ENCODE data around the gene EFHB. TPM values are rescaled to one million over a fixed set of nuclear protein-coding genes. Genes with fewer than 3 reads are reported as not detected.
"Not testable (repeated sequence)": the region's sequence is repeated elsewhere in the genome, so short reads cannot be mapped to it uniquely, and the experiment has no call there.

EFHB gene
- total RNA-seq, 1 donor from 2014 or later: 5.6 TPM

DNA sequence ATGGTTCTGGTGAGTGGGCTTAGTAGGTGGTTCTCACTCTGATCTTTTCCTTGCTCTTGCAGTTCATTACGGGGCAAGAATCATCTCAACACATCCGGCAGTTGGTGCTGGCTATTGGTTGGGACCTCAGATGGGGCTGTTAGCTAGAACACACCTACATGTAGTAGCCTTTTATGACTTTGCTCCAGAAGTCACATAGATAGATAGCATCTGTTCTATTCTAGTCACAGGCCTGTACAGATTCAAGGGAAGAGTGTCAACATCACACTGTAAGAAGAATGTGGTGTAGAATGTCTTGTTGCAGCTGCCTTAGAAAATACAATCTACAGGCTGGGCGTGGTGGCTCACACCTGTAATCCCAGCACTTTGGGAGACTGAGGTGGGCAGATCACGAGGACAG is 27.9 kb upstream of the EFHB start:
- H3K4me1 ChIP-seq: peaks cover 44% of the 10 kb centered on the region
- intact Hi-C loops (cut with DNase I): no loop called here
- H3K27ac ChIP-seq: no peak overlapping the region
- H3K4me3 ChIP-seq: no peak overlapping the region
- H3K36me3 ChIP-seq: peaks cover 5% of the 10 kb centered on the region
- DNase-seq: no peak
- no peaks in the 10 kb centered on the region for H3K9me3 ChIP-seq
- no peak for ATAC-seq
- TF ChIP-seq, protein P1, sequence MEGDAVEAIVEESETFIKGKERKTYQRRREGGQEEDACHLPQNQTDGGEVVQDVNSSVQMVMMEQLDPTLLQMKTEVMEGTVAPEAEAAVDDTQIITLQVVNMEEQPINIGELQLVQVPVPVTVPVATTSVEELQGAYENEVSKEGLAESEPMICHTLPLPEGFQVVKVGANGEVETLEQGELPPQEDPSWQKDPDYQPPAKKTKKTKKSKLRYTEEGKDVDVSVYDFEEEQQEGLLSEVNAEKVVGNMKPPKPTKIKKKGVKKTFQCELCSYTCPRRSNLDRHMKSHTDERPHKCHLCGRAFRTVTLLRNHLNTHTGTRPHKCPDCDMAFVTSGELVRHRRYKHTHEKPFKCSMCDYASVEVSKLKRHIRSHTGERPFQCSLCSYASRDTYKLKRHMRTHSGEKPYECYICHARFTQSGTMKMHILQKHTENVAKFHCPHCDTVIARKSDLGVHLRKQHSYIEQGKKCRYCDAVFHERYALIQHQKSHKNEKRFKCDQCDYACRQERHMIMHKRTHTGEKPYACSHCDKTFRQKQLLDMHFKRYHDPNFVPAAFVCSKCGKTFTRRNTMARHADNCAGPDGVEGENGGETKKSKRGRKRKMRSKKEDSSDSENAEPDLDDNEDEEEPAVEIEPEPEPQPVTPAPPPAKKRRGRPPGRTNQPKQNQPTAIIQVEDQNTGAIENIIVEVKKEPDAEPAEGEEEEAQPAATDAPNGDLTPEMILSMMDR (IDR thresholded peaks at IDR 0.05): no peak
- H3K27me3 ChIP-seq (ENCODE audit: low read depth): no peaks in the 10 kb centered on the region

DNA sequence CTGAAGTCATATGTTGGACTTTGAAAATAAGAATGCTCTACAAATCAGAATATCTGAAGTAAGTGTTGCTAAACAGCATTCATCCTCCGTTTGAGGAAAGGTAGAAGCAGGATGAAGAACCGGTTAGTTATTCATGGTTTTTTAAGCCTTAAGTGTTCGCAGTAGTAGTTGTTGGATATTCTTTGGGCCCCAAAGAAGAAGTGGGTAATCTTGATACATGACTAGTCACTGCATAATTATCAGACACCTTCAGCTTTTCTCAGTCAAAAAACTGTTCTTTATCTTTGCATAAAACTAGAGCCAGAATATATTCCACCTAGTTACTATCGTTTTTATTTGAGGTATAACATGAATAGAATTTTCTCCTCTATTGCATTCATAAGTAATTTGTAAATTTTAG is 26.7 kb upstream of the EFHB start:
- peaks cover 44% of the 10 kb centered on the region for H3K4me1 ChIP-seq
- intact Hi-C loops (cut with DNase I): no loop called here
- TF ChIP-seq, protein P1 (IDR thresholded peaks at IDR 0.05): no peak

DNA sequence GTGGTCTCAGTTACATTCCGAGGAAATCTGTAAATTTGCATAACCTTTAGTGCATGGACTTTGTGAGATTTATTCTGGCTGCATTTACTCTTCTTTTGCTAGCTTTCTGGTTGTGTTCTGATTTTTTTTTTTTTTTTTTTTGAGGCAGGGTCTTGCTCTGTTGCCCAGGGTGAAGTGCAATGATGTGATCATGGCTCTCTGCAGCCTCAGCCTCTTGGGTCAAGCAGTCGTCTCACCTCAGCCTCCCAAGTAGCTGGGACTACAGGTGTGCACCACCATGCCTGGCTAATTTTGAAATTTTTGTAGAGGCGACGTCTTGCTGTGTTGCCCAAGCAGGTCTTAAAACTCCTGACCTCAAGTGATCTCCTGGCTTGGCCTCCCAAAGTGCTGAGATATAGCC is 25.5 kb upstream of the EFHB start:
- H3K4me3 ChIP-seq: no peak overlapping the region
- TF ChIP-seq, protein P1 (IDR thresholded peaks at IDR 0.05): no peak
- H3K27me3 ChIP-seq (ENCODE audit: low read depth): no peaks in the 10 kb centered on the region
- no peaks in the 10 kb centered on the region for H3K9me3 ChIP-seq
- peaks cover 38% of the 10 kb centered on the region for H3K4me1 ChIP-seq
- DNase-seq (no peak), ATAC-seq (no peak)
- no peak overlapping the region for H3K27ac ChIP-seq
- intact Hi-C loops (cut with DNase I): no loop called here
- peaks cover 27% of the 10 kb centered on the region for H3K36me3 ChIP-seq

More for the DNA sequence above, 26.7 kb upstream of the EFHB start:
- H3K27me3 ChIP-seq (ENCODE audit: low read depth): no peaks in the 10 kb centered on the region
- peaks cover 15% of the 10 kb centered on the region for H3K36me3 ChIP-seq
- ATAC-seq: no peak
- no peak overlapping the region for H3K4me3 ChIP-seq
- H3K9me3 ChIP-seq: no peaks in the 10 kb centered on the region
- no peak overlapping the region for H3K27ac ChIP-seq
- DNase-seq: no peak

DNA sequence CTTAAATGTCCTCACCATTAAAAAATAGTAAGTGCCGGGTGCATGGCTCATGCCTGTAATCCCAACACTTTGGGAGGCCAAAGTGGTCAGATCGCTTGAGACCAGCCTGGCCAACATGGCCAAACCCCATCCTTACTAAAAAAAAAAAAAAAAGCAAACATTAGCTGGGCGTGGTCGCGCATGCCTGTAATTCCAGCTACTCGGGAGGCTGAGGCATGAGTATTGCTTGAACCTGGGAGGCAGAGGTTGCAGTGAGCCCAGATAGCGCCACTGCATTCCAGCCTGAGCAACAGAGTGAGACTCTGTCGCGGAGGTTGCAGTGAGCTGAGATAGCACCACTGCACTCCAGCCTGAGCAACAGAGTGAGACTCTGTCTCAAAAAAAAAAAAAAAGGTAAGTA is 23.3 kb upstream of the EFHB start:
- intact Hi-C loops (cut with DNase I); H3K4me3 ChIP-seq; H3K27ac ChIP-seq; H3K9me3 ChIP-seq; H3K27me3 ChIP-seq (ENCODE audit: low read depth); ATAC-seq; DNase-seq: not testable (repeated sequence)
- Histone ChIP-seq H3K4me1 (peaks cover 49% of the 10 kb centered on the region), H3K36me3 (peaks cover 47% of the 10 kb centered on the region)

DNA sequence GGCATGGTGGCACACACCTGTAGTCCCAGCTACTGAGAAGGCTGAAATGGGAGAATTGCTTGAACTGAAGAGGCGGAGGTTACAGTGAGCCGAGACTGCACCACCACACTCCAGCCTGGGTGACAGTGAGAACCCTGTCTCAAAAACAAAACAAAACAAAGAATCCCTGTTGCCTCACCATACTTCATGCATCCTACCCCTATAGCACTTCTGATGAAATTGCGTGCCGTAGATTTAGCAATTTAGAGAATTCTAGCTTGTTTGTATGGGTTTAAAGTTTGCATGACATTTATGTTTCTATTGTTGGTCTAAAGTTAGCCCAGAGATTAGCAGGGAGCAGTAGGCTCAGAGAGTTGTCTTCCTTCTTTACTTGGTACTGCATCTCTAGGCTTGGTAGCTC is 20.7 kb upstream of the EFHB start:
- Histone ChIP-seq H3K9me3 (no peaks in the 10 kb centered on the region), H3K4me1 (peaks cover 58% of the 10 kb centered on the region), H3K4me3 (no peak overlapping the region), H3K27ac (no peak overlapping the region), H3K36me3 (peaks cover 58% of the 10 kb centered on the region), H3K27me3 (ENCODE audit: low read depth) (no peaks in the 10 kb centered on the region)
- TF ChIP-seq, protein P1 (IDR thresholded peaks at IDR 0.05): no peak
- DNase-seq: no peak
- intact Hi-C loops (cut with DNase I): no loop called here
- no peak for ATAC-seq

DNA sequence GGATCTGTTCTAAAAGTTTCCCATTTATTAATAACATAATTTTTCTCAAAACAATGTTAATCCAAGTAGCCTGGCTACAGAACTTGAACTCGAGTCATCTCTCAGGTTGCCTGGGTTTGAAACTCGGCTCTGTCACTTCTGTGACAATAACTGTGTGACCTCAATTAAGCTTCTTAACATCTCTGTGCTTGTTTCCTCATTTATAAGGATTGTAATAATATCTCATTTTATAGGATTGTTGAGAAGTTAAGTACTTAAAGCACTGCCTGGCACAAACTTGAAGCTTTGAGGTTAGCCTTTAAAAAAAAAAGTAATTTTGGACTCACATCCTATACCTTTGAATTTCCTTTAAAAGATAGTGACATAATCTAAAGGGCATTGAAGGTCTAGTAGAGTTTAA is 16.3 kb upstream of the EFHB start:
- Histone ChIP-seq H3K4me1 (peaks cover 62% of the 10 kb centered on the region), H3K9me3 (no peaks in the 10 kb centered on the region), H3K4me3 (no peak overlapping the region), H3K36me3 (peaks cover 44% of the 10 kb centered on the region), H3K27ac (no peak overlapping the region), H3K27me3 (ENCODE audit: low read depth) (no peaks in the 10 kb centered on the region)
- TF ChIP-seq, protein P1 (IDR thresholded peaks at IDR 0.05): no peak
- DNase-seq (no peak), ATAC-seq (no peak)
- intact Hi-C loops (cut with DNase I): no loop called here

Measured in lower lobe of right lung (tissue), 2 donors.